Measurements from ENCODE around the gene CD9.

Gene CD9

GRCh38 chr12:6264402-6265037, 64.3 kb downstream of the CD9 start:
- no peaks in the 10 kb centered on the region for H3K9me3 ChIP-seq (ENCODE audit: low read length)
- H3K27me3 ChIP-seq (ENCODE audit: control insufficient read depth in 1 of 2, insufficient read depth in 2 of 2, low read length in 2 of 2): no peaks in the 10 kb centered on the region
- no peak overlapping the region for H3K27ac ChIP-seq (ENCODE audit: low read depth, low read length)
- no peak overlapping the region for H3K4me3 ChIP-seq (ENCODE audit: low read depth in 1 of 2, low read length in 2 of 2)
- peaks cover 9% of the 10 kb centered on the region for H3K4me1 ChIP-seq (ENCODE audit: insufficient read depth, low read length)
- H3K9ac ChIP-seq (ENCODE audit: low read length): no peak overlapping the region
- H3K36me3 ChIP-seq (ENCODE audit: insufficient read depth, low read length): no peaks in the 10 kb centered on the region

- Histone ChIP-seq H3K27me3 (ENCODE audit: control insufficient read depth in 1 of 2, insufficient read depth in 2 of 2, low read length in 2 of 2) (no peaks in the 10 kb centered on the region), H3K9me3 (ENCODE audit: low read length) (no peaks in the 10 kb centered on the region), H3K4me1 (ENCODE audit: insufficient read depth, low read length) (peaks cover 9% of the 10 kb centered on the region), H3K9ac (ENCODE audit: low read length) (no peak overlapping the region), H3K36me3 (ENCODE audit: insufficient read depth, low read length) (no peaks in the 10 kb centered on the region), H3K27ac (ENCODE audit: low read depth, low read length) (no peak overlapping the region), H3K4me3 (ENCODE audit: low read depth in 1 of 2, low read length in 2 of 2) (no peak overlapping the region)
Observed at GRCh38 chr12:6265038-6265405, 64.8 kb downstream of the CD9 start.

GRCh38 chr12:6266541-6266966, 66.4 kb downstream of the CD9 start:
- peak overlapping the region; percentile 17 for H3K27ac ChIP-seq (ENCODE audit: low read depth, low read length)
- peaks cover 9% of the 10 kb centered on the region for H3K4me1 ChIP-seq (ENCODE audit: insufficient read depth, low read length)
- H3K9me3 ChIP-seq (ENCODE audit: low read length): no peaks in the 10 kb centered on the region
- no peak overlapping the region for H3K9ac ChIP-seq (ENCODE audit: low read length)
- no peak overlapping the region for H3K4me3 ChIP-seq (ENCODE audit: low read depth in 1 of 2, low read length in 2 of 2)
- no peaks in the 10 kb centered on the region for H3K36me3 ChIP-seq (ENCODE audit: insufficient read depth, low read length)
- H3K27me3 ChIP-seq (ENCODE audit: control insufficient read depth in 1 of 2, insufficient read depth in 2 of 2, low read length in 2 of 2): no peaks in the 10 kb centered on the region

- Histone ChIP-seq H3K4me3 (ENCODE audit: low read depth in 1 of 2, low read length in 2 of 2) (no peak overlapping the region), H3K4me1 (ENCODE audit: insufficient read depth, low read length) (peaks cover 9% of the 10 kb centered on the region), H3K27ac (ENCODE audit: low read depth, low read length) (peak overlapping the region; percentile 17), H3K9me3 (ENCODE audit: low read length) (no peaks in the 10 kb centered on the region), H3K9ac (ENCODE audit: low read length) (no peak overlapping the region), H3K27me3 (ENCODE audit: control insufficient read depth in 1 of 2, insufficient read depth in 2 of 2, low read length in 2 of 2) (no peaks in the 10 kb centered on the region), H3K36me3 (ENCODE audit: insufficient read depth, low read length) (no peaks in the 10 kb centered on the region)
Observed at GRCh38 chr12:6266971-6267721, 66.9 kb downstream of the CD9 start.

GRCh38 chr12:6268484-6269157, 68.4 kb downstream of the CD9 start:
- Histone ChIP-seq H3K4me3 (ENCODE audit: low read depth in 1 of 2, low read length in 2 of 2) (no peak overlapping the region), H3K27me3 (ENCODE audit: control insufficient read depth in 1 of 2, insufficient read depth in 2 of 2, low read length in 2 of 2) (no peaks in the 10 kb centered on the region), H3K9me3 (ENCODE audit: low read length) (no peaks in the 10 kb centered on the region), H3K9ac (ENCODE audit: low read length) (no peak overlapping the region), H3K4me1 (ENCODE audit: insufficient read depth, low read length) (peaks cover 13% of the 10 kb centered on the region), H3K27ac (ENCODE audit: low read depth, low read length) (no peak overlapping the region), H3K36me3 (ENCODE audit: insufficient read depth, low read length) (no peaks in the 10 kb centered on the region)

GRCh38 chr12:6269986-6270385, 69.8 kb downstream of the CD9 start:
- Histone ChIP-seq H3K36me3 (ENCODE audit: insufficient read depth, low read length) (no peaks in the 10 kb centered on the region), H3K4me3 (ENCODE audit: low read depth in 1 of 2, low read length in 2 of 2) (no peak overlapping the region), H3K27me3 (ENCODE audit: control insufficient read depth in 1 of 2, insufficient read depth in 2 of 2, low read length in 2 of 2) (no peaks in the 10 kb centered on the region), H3K9me3 (ENCODE audit: low read length) (no peaks in the 10 kb centered on the region), H3K4me1 (ENCODE audit: insufficient read depth, low read length) (peaks cover 23% of the 10 kb centered on the region), H3K9ac (ENCODE audit: low read length) (no peak overlapping the region), H3K27ac (ENCODE audit: low read depth, low read length) (no peak overlapping the region)

- H3K9me3 ChIP-seq (ENCODE audit: low read length): no peaks in the 10 kb centered on the region
- no peaks in the 10 kb centered on the region for H3K27me3 ChIP-seq (ENCODE audit: control insufficient read depth in 1 of 2, insufficient read depth in 2 of 2, low read length in 2 of 2)
- no peak overlapping the region for H3K27ac ChIP-seq (ENCODE audit: low read depth, low read length)
- no peak overlapping the region for H3K4me3 ChIP-seq (ENCODE audit: low read depth in 1 of 2, low read length in 2 of 2)
- H3K4me1 ChIP-seq (ENCODE audit: insufficient read depth, low read length): peaks cover 23% of the 10 kb centered on the region
- no peak overlapping the region for H3K9ac ChIP-seq (ENCODE audit: low read length)
- no peaks in the 10 kb centered on the region for H3K36me3 ChIP-seq (ENCODE audit: insufficient read depth, low read length)
Observed at GRCh38 chr12:6271281-6271680, 71.1 kb downstream of the CD9 start.

- Histone ChIP-seq H3K4me3 (ENCODE audit: low read depth in 1 of 2, low read length in 2 of 2) (no peak overlapping the region), H3K27ac (ENCODE audit: low read depth, low read length) (no peak overlapping the region), H3K9ac (ENCODE audit: low read length) (no peak overlapping the region), H3K36me3 (ENCODE audit: insufficient read depth, low read length) (no peaks in the 10 kb centered on the region), H3K9me3 (ENCODE audit: low read length) (no peaks in the 10 kb centered on the region), H3K4me1 (ENCODE audit: insufficient read depth, low read length) (peaks cover 24% of the 10 kb centered on the region), H3K27me3 (ENCODE audit: control insufficient read depth in 1 of 2, insufficient read depth in 2 of 2, low read length in 2 of 2) (no peaks in the 10 kb centered on the region)
Observed at GRCh38 chr12:6272300-6273204, 72.4 kb downstream of the CD9 start.

- Histone ChIP-seq H3K9me3 (ENCODE audit: low read length) (no peaks in the 10 kb centered on the region), H3K36me3 (ENCODE audit: insufficient read depth, low read length) (no peaks in the 10 kb centered on the region), H3K27ac (ENCODE audit: low read depth, low read length) (no peak overlapping the region), H3K4me3 (ENCODE audit: low read depth in 1 of 2, low read length in 2 of 2) (no peak overlapping the region), H3K9ac (ENCODE audit: low read length) (no peak overlapping the region), H3K27me3 (ENCODE audit: control insufficient read depth in 1 of 2, insufficient read depth in 2 of 2, low read length in 2 of 2) (no peaks in the 10 kb centered on the region), H3K4me1 (ENCODE audit: insufficient read depth, low read length) (peaks cover 30% of the 10 kb centered on the region)
Observed at GRCh38 chr12:6273205-6273540, 73.0 kb downstream of the CD9 start.

GRCh38 chr12:6273541-6274230, 73.5 kb downstream of the CD9 start:
- no peaks in the 10 kb centered on the region for H3K27me3 ChIP-seq (ENCODE audit: control insufficient read depth in 1 of 2, insufficient read depth in 2 of 2, low read length in 2 of 2)
- no peaks in the 10 kb centered on the region for H3K9me3 ChIP-seq (ENCODE audit: low read length)
- no peak overlapping the region for H3K9ac ChIP-seq (ENCODE audit: low read length)
- H3K36me3 ChIP-seq (ENCODE audit: insufficient read depth, low read length): no peaks in the 10 kb centered on the region
- H3K4me1 ChIP-seq (ENCODE audit: insufficient read depth, low read length): peaks cover 26% of the 10 kb centered on the region
- no peak overlapping the region for H3K4me3 ChIP-seq (ENCODE audit: low read depth in 1 of 2, low read length in 2 of 2)
- no peak overlapping the region for H3K27ac ChIP-seq (ENCODE audit: low read depth, low read length)

All from muscle layer of colon (tissue), 2 donors.